GM15510 (cell line): Measurements from ENCODE around the gene PDIK1L.

Source experiments
- POLR2A ChIP-seq: IDR thresholded peaks from 3 replicates; pipeline ENCODE4 v1.6.1; 2011; ENCODE audit warnings: borderline replicate concordance; ENCODE audit not compliant: insufficient read length; ENCODE audit errors: extremely low read depth

Gene PDIK1L

DNA sequence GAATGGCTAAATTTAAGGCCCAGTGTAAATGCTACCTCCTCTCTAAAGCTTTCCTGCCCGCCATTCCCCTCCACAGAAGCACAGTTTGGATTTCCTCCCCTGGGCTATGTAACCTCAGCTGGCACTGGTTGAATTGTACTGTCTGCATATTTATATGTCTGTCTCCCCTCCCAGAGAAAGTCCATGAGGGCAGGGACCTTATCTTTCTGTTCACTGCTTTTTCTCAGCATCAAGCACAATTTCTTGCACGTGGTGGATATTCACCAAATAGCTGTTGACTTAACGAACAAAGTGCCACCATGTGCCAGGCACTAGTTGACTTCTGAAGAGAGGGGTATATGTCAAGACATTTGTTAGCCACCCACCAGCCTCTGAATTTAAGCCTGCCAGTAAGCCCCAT lies 9.5 kb upstream of the PDIK1L start:
- no peak for TF ChIP-seq POLR2A

DNA sequence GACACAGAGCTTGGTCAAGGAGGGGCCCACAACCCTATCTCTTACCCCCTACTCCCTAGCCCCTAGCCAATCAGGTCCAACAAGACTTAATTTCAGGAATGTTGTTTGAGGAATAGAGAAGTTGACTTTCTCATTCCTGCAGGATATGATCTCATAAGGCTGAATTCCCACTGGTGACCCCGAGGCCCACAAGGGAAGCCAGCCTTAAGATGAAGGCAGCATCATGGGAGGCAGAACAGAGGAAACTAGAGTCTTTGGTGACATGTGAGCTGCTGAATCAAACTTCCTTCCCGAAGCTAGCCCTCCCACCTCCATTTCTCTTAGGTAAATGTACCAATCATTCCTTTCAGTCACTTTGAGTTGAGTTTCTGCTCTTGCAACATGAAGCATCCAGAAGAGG lies 9.1 kb upstream of the PDIK1L start:
- no peak for TF ChIP-seq POLR2A

DNA sequence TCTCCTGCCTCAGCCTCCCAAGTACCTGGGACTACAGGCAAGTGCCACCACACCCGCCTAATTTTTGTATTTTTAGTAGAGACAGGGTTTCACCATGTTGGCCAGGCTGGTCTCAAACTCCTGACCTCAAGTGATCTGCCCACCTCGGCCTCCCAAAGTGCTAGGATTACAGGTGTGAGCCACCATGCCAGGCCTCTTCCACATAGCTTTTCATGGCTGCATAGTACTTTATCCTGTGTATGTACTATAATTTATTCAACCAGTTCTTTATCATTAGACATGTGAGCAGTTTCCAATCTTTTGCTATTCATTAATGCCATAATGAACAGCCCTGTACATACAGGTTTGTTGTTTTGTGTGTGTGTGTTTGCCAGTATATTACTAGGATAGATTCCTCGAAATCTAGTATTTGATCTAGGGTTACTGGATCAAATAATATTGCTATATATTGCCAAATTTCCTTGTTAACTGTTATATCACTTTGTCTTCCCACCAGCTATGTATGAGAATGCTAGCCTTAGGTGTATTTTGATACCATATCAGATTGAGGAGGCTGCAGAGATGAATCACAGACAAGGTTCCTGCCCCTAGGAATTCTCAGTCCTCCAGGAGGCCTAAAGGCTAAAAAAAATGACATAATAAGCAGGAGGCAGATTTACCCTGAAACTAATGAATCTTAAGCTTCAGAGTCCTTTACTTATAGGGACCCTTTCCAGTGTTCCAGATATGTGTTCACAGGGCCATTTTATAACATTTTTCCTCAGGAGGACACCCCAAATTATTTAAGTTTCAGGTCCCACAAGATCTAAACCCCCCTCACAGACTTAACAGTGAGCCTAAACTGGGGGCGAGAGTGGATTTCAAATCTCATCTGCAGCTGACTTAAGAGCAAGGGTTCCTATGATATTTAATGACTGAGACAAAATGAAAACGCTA lies 2.1 kb upstream of the PDIK1L start:
- TF ChIP-seq POLR2A, result no peak

DNA sequence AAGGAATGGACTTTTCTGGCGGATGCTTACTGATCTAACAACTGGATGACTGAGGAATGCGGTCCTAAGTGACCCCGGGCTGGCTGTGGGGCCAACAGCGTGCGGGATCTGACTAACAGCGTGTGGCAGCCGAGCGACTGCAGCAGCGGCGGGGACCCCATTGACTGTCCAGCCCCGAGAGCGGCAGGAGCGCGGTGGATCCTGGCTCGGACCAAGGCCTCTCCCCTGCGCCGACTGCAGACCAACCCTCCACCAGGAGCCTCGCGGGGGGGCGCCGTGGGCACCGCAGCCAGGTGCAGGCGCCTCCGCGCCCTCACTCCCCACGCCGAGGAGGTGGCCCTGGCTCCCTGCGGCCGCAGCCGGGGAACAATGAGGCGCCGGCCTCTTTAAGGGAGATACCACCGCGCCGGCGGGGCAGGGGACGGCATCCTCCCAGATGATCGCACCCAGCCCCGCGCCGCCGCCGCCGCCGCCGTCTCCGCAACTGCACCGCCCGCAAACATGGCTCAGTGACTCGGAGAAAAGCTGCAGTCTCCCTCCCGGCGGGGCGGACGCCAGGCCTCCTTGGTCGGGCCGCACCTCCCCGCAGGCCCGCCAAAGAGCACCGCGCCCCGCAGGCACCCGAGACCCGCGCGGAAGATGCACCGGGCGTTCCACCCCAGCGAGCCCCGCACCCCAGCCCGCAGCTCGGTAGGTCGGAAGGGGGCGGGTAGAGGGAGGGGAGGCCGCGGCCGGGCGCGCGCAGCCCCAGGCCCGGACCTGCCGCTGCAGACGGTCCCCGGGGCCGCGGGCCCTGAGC lies 694 bp upstream of the PDIK1L start:
- TF ChIP-seq POLR2A, result peak; percentile 59

DNA sequence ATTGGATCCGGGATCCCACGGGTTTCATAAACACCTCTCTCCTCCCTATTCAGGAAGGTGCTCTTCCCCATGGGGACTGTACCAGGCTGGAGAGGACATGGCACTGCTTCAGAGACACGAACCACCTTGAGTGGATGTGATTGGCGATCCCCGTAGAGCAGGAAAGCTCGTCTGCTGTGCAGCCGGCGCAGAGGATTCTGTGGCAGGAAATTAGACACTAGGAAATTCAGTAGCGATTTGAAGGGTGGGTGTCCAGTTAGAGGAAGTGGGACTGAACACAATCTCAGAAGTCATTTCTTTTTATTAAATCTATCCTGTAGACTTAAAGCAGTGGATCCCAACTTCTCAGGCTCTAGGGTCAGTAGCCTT lies 767 bp downstream of the PDIK1L start:
- no peak for TF ChIP-seq POLR2A

DNA sequence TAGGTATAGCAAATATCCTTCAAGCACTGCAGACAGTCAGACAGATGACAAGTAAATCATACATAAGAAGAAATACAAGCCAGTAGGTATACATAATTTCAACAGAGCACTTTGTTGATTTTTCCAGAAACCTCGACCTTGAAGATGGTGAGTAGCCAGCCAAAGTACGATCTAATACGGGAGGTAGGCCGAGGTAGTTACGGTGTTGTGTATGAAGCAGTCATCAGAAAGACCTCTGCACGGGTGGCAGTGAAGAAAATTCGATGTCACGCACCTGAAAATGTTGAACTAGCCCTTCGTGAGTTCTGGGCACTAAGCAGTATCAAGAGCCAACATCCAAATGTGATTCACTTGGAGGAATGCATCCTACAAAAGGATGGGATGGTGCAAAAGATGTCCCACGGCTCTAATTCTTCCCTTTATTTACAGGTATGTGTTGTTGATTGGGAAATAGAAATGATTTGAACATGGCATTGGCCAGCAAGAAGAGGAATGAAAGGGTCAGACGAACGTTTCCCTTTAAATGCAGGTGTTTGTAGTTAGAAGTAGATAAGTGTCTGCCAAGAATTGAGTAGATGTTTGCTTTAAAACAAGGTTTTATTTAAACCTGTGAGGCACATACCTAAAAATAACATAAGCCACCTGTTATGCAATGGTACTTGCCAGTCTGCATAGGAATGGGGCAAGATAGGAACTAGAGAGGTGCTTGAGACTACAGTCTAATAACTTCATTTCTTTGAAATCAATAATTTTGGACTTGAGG lies 2.7 kb downstream of the PDIK1L start:
- TF ChIP-seq POLR2A, result no peak

DNA sequence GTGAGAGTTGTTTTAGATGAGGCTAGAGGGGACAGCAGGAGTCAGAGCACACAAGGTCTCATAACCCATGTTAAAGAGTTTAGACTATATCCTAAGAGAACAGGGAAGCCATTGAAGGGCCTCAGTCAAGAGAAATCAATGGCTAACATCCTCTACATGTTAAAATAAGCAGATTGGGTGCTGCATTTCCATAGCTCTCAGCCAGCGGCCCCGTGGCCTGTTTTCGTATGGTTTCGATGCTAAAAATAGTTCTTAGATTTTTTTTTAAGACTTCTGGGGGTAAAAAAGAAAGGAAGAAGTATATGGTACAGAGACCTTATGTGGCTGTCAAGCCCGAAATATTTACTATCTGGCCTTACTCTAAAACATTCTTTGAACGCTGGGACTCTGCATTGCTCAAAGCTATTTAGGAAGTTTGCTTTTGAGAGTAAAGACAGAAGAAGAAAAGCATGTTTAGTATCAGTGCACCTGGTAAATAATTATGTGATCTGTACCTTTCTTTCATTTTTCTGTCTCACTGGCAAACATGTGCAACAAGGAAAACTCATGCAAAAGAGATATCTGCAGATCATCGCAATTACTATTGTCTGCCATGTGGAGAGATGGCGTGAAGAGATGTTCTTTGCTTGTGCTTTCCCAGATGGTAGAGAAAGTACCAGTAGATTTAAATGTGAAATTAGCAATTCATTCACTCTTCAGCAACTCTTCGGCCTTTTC lies 8.4 kb downstream of the PDIK1L start:
- TF ChIP-seq POLR2A, result no peak

DNA sequence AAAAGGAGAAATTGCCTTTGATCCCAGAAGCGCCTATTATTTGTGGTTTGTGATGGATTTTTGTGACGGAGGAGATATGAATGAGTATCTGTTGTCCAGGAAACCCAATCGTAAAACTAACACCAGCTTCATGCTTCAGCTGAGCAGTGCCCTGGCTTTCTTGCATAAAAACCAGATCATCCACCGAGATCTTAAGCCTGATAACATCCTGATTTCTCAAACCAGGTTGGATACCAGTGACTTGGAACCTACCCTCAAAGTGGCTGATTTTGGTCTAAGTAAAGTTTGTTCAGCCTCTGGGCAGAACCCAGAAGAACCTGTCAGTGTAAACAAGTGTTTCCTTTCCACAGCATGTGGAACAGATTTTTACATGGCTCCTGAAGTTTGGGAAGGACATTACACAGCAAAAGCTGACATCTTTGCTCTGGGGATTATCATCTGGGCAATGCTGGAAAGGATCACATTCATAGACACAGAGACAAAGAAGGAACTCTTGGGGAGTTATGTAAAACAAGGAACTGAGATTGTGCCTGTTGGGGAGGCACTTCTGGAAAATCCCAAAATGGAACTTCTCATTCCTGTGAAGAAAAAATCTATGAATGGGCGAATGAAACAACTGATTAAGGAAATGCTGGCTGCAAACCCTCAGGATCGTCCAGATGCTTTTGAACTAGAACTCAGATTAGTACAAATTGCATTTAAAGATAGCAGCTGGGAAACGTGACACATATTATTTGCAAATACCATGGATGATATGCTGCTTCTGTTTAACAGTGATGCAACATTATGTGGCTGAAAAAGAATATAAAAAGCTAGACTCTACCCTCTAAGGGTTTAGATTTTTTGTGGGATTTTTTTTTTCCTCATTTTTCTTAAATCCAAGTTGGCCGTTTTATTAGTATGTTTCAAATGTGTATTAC lies 10.5 kb downstream of the PDIK1L start:
- no peak for TF ChIP-seq POLR2A

DNA sequence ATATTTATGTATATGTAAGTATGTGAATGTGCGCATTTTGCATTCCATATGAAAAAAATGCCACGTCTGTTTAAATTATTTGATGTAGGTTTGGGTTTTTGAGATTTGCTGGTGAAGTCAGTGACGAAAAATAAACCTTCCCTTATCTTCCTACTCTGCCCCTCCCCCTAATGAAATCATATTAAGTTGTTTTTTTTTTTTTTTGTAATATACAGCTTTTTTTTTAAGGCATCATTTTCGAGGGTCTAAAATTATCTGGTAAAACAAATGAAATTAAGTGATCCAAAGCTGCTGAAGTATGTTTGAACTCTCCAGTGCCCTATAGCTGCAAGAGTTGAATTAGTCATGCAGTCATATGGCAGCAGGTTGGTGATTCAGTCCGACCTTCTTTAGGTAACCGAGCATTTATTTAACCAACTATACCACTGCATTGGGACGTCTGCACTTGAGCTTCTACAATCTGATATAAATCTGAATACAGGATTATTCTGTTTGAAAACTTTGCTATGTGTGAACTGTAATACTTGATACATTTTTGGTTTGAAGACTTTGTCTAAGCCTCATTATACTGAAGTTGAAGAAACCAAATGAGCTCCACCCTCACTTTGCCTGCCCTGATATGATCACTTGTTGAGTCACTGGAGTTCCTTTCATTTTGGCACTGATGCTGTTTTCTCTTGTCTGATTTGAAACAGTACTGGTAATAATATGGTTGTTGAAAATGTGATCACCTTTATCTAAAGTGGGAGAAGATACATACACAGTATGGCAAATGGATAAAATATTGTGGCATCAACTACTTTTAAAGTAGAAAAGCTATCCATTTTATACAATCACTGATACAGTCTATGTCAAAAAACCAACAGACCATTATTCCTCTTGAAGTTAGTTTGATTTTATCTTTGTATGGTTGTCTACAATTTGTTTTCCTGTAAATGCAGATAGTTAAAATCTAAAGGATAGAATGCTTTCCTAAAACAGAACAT lies 11.7 kb downstream of the PDIK1L start:
- no peak for TF ChIP-seq POLR2A

DNA sequence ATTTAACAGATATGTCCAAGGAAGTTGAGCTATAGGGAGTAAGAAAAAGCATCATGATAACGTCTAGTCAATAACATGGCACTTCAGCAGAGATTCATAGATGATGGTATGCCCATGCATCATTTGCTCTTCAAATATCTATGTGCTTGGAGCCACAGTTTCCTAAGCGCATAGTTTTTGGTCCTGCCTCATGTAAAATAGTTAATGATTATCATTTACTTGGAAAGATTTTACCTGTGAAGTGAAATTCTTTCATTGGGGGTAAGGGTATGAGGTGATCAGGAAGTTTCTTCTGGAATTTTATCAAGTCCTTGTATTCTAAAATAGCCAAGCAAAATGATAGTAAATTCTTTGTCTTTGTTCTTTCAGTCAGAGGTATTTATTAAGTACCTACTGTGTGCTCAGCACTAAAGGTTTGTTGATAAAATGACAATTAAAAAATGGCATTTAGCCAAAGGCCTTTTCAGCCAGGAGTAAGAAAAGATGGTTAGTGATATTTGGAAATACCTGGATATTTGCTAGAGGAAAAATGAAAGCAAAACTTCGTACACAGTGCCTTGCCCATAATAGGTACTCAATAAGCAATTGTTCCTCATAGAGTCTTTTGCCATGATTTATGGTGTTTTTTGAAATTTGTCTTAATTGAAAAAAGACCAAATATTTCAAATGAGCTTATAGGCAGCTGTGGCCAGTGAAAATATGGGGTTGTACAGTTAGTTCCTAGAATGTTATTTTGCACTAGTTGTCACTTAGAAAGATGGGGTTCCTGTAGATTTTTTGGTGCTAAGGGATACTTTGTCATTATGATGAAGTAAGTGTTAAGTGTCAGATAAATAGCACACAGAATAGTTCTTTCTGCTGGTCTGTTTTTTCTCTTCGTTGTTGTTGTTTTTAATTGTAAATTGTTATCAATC lies 13.1 kb downstream of the PDIK1L start:
- TF ChIP-seq POLR2A, result no peak

DNA sequence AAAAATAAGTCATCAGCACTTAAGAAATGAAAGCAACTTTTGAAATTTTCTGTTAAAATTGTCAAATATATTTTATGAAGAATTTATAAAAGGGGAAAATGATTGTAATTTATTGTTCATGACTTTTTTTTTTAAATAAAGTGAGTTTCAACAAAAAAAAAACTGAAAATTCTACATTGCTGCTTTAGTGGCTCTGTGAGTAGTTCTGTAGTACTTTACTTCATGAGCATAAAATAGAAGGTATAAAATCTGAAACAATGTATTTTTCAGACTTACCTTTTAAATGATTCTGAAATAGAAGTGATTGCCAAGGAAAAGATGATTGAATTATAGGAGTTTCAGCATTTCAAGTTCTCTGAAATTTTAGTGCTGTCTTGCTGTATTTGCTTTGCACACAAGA lies 13.8 kb downstream of the PDIK1L start:
- no peak for TF ChIP-seq POLR2A

DNA sequence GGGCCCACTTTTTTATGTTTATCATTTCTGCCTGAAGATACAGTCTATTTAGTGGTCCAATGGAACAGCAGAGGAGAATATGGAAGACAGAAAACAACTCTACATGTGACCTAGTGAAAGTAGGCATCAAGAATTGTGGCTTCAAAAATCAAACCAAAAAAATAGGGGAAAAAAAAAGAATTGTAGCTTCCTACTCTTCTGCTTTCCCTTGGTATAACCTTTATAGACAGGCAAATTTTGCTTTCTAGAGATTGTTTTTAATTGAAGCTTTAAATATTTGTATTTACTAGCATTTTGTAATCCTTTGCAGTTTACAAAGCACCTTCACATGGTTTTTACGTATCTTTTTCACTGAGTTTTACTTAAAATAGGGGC lies 14.3 kb downstream of the PDIK1L start:
- TF ChIP-seq POLR2A, result no peak
